Upper lobe of right lung (tissue), 1 donor: ENCODE measurements around the gene GSTA3. TPM values are rescaled to one million over a fixed set of nuclear protein-coding genes. Genes with fewer than 3 reads are reported as not detected.
"Not testable (repeated sequence)": the region's sequence is repeated elsewhere in the genome, so short reads cannot be mapped to it uniquely, and the experiment has no call there.

Source experiments
- ATAC-seq: fragments of 200-7000 bp; cut with Tn5 transposase; one replicate; pipeline ENCODE4 v1.9.1; 2020; ENCODE audit warnings: mild to moderate bottlenecking, moderate library complexity
- DNase-seq: peaks from one replicate; pipeline ENCODE4 v3.0.0-alpha.2; 2020
- H3K27ac ChIP-seq: fragments of 200-600 bp; one replicate; pipeline ENCODE4 v1.8.0; 2022
- H3K27me3 ChIP-seq: fragments of 200-600 bp; one replicate; pipeline ENCODE4 v1.8.0; 2022; ENCODE audit warnings: mild to moderate bottlenecking
- H3K36me3 ChIP-seq: fragments of 200-600 bp; one replicate; pipeline ENCODE4 v1.8.0; 2022
- H3K4me1 ChIP-seq: fragments of 200-600 bp; one replicate; pipeline ENCODE4 v1.8.0; 2022
- H3K4me3 ChIP-seq: fragments of 200-600 bp; one replicate; pipeline ENCODE4 v1.8.0; 2022; ENCODE audit warnings: mild to moderate bottlenecking
- H3K9me3 ChIP-seq: fragments of 200-600 bp; one replicate; pipeline ENCODE4 v1.8.0; 2022
- CTCF ChIP-seq: fragments of 200-600 bp; IDR thresholded peaks from one replicate; pipeline ENCODE4 v1.8.0; 2022; ENCODE audit warnings: antibody characterized with exemption
- intact Hi-C: fragments of 100-400 bp; cut with DNase I; formaldehyde crosslinking; loops from one replicate; pipeline ENCODE4 v1.11.0; 2022
- total RNA-seq: library from RNA; stranded (reverse); fragmentation: NEBNext Ultra II Directional; extraction: Animal tissue kit (Norgen Biotek cat#: 25700); gene quantifications from one replicate; pipeline ENCODE4 v1.2.1, GENCODE V29; 2021
- donor health status: DM: no; HTN: yes; CAD: no; lungs with severe emphysema.

The GSTA3 gene
- total RNA-seq, 1 donor from 2014 or later = not detected

- no peak for DNase-seq
- H3K4me3 ChIP-seq = no peak overlapping the region
- intact Hi-C loops = no loop called here
Measured at GRCh38 chr6:52914516-52914915, 5.0 kb upstream of the GSTA3 start.

GRCh38 chr6:52910091-52910490 is 593 bp upstream of the GSTA3 start:
- no peak overlapping the region for H3K4me3 ChIP-seq
- H3K36me3 ChIP-seq = no peaks in the 10 kb centered on the region
- intact Hi-C loops = no loop called here
- DNase-seq (no peak), ATAC-seq (no peak)
- no peak overlapping the region for H3K27ac ChIP-seq
- no peaks in the 10 kb centered on the region for H3K4me1 ChIP-seq
- H3K9me3 ChIP-seq = no peaks in the 10 kb centered on the region
- no peak for TF ChIP-seq CTCF
- H3K27me3 ChIP-seq = no peaks in the 10 kb centered on the region

More at GRCh38 chr6:52914516-52914915, 5.0 kb upstream of the GSTA3 start:
- no peak for ATAC-seq
- Histone ChIP-seq H3K27me3 (no peaks in the 10 kb centered on the region), H3K36me3 (no peaks in the 10 kb centered on the region), H3K4me1 (peaks cover 8% of the 10 kb centered on the region), H3K27ac (no peak overlapping the region), H3K9me3 (no peaks in the 10 kb centered on the region)
- TF ChIP-seq CTCF = no peak

GRCh38 chr6:52909131-52909530 is 367 bp downstream of the GSTA3 start:
- Histone ChIP-seq H3K27ac (no peak overlapping the region), H3K36me3 (no peaks in the 10 kb centered on the region), H3K4me1 (no peaks in the 10 kb centered on the region), H3K9me3 (no peaks in the 10 kb centered on the region), H3K27me3 (no peaks in the 10 kb centered on the region), H3K4me3 (no peak overlapping the region)
- intact Hi-C loops = no loop called here
- TF ChIP-seq CTCF = no peak
- no peak for ATAC-seq
- no peak for DNase-seq

GRCh38 chr6:52908526-52908925 is 972 bp downstream of the GSTA3 start:
- no peaks in the 10 kb centered on the region for H3K9me3 ChIP-seq
- no peaks in the 10 kb centered on the region for H3K4me1 ChIP-seq
- H3K4me3 ChIP-seq = no peak overlapping the region
- H3K27me3 ChIP-seq = no peaks in the 10 kb centered on the region
- ATAC-seq (no peak), DNase-seq (no peak)
- no peak for TF ChIP-seq CTCF
- no peaks in the 10 kb centered on the region for H3K36me3 ChIP-seq
- intact Hi-C loops = no loop called here
- H3K27ac ChIP-seq = no peak overlapping the region

GRCh38 chr6:52904562-52905279 is 4.8 kb downstream of the GSTA3 start:
- Histone ChIP-seq H3K36me3 (no peaks in the 10 kb centered on the region), H3K27ac (no peak overlapping the region), H3K4me1 (no peaks in the 10 kb centered on the region), H3K4me3 (no peak overlapping the region), H3K9me3 (no peaks in the 10 kb centered on the region), H3K27me3 (no peaks in the 10 kb centered on the region)
- ATAC-seq = peak; percentile 71
- DNase-seq = no peak
- intact Hi-C loops = no loop called here
- no peak for TF ChIP-seq CTCF

- Histone ChIP-seq H3K4me3 (no peak overlapping the region), H3K27me3 (no peaks in the 10 kb centered on the region), H3K4me1 (no peaks in the 10 kb centered on the region), H3K36me3 (no peaks in the 10 kb centered on the region), H3K27ac (no peak overlapping the region), H3K9me3 (no peaks in the 10 kb centered on the region)
- intact Hi-C loops = no loop called here
- ATAC-seq (no peak), DNase-seq (no peak)
- no peak for TF ChIP-seq CTCF
Measured at GRCh38 chr6:52900536-52900935, 9.0 kb downstream of the GSTA3 start.

GRCh38 chr6:52895790-52896189 is 13.7 kb downstream of the GSTA3 start:
- H3K4me1 ChIP-seq, DNase-seq, H3K27ac ChIP-seq, H3K36me3 ChIP-seq, intact Hi-C loops, ATAC-seq, H3K27me3 ChIP-seq, H3K4me3 ChIP-seq, H3K9me3 ChIP-seq: not testable (repeated sequence)
